ENCODE measurements around the gene CD163. TPM values are rescaled to one million over a fixed set of nuclear protein-coding genes. Genes with fewer than 3 reads are reported as not detected.

Gene CD163
- polyA plus RNA-seq, 1 of the 3 experiments (the other 2 are of a cell fraction) = 0.03 TPM

DNA sequence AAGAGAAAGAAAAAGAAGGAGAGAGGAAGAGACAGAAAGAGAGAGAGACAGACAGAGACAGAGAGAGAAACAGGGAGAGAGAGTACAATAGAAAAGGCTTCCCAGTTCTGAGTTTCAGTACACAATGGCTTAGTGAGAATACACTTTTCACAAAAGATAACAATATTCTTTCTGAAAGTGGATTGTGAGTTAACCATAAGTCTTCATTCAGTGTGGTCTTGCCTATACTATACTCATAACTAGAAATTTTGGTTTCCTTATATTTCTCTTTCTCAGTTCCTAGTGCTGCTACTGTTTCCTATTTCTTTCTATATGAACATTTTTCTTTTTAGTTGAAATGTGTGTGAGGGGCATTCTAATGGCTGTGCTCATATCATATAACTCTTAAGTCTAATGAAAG lies 68.9 kb downstream of the CD163 start:
- no peaks in the 10 kb centered on the region for H4K20me1 ChIP-seq (ENCODE audit: insufficient read depth)
- 0 out of 2 replicates have a peak, but pooled peaks cover 2% of the 10 kb centered on the region for H3K79me2 ChIP-seq (ENCODE audit: insufficient read depth)
- ChIA-PET CTCF (no interaction called here), POLR2A (no interaction called here)
- H3K9me2 ChIP-seq = no peaks in the 10 kb centered on the region
- peaks cover 27% of the 10 kb centered on the region for H3F3A ChIP-seq (replicated peaks; ENCODE audit: insufficient read depth)
- TF ChIP-seq MXI1 (IDR thresholded peaks at IDR 0.05; ENCODE audit: low read depth, low read length) (no peak), TAF1 (IDR thresholded peaks at IDR 0.05; ENCODE audit: borderline replicate concordance, low read depth, low read length) (no peak)
- H3K27ac ChIP-seq (ENCODE audit: low read depth in 2 of 2, low read length in 1 of 2) = peak overlapping the region in 1 of 2 experiments; percentile 76; a peak in 1 of 4 replicates
- H3K9ac ChIP-seq = no peak overlapping the region
- no peak overlapping the region for H3K4me2 ChIP-seq
- H3K9me3 ChIP-seq = no peaks in the 10 kb centered on the region
- H3K4me3 ChIP-seq (ENCODE audit: low read depth in 2 of 2, low read length in 1 of 2) = no peak overlapping the region
- no peaks in the 10 kb centered on the region for H3K27me3 ChIP-seq (ENCODE audit: insufficient read depth)
- H2AFZ ChIP-seq (ENCODE audit: low read depth) = no peak overlapping the region
- DNase-seq = no peak
- H3K4me1 ChIP-seq (ENCODE audit: control insufficient read depth in 1 of 2, insufficient read depth in 2 of 2, low read depth in 1 of 2, low read length in 1 of 2) = peaks cover 0 to 5% of the 10 kb centered on the region in 2 experiments; a peak in 1 of 4 replicates
- H3K36me3 ChIP-seq (replicated peaks in 1 of 2; ENCODE audit: control insufficient read depth in 1 of 2, insufficient read depth in 2 of 2, low read length in 1 of 2) = no peaks in the 10 kb centered on the region

DNA sequence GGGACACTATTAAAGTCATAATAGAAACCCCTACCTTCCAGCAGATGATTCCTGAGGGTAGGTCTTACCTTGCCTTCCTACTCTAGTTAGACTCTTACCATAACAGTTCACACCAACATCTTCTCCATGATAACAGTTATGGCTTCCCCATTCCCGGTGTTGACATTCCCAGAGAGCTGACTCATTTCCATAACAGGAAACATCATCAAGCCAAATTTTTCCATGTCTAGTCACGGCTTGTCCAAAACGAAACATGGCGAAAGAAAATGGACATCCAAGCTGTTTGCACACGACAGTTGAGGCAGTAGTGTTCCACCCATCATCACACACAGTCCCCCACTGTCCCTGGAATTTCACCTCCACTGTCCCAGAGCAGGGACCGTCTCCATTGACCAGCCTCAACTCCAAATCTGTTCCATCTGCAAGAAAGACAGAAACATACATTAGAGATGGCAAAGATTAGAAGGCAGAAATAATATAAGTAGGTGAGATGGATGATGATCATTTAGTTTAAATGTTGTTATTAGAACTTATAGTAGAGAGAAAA lies 70.2 kb downstream of the CD163 start:
- H3F3A ChIP-seq (replicated peaks; ENCODE audit: insufficient read depth) = peaks cover 14% of the 10 kb centered on the region
- ChIA-PET CTCF (interaction anchor here (0.9 kb wide), 1 partner anchor 27 kb away, joined by 3 read pairs; no protein-coding TSS in a partner anchor), POLR2A (no interaction called here)
- peak overlapping the region; percentile 41 for H3K4me2 ChIP-seq
- no peaks in the 10 kb centered on the region for H3K36me3 ChIP-seq (replicated peaks in 1 of 2; ENCODE audit: control insufficient read depth in 1 of 2, insufficient read depth in 2 of 2, low read length in 1 of 2)
- peak overlapping the region in 1 of 2 experiments; percentile 76; a peak in 2 of 4 replicates for H3K27ac ChIP-seq (ENCODE audit: low read depth in 2 of 2, low read length in 1 of 2)
- 8% methylated on average over 6 of the region's 6 CpGs for WGBS (ENCODE audit: low lambda C conversion rate)
- no peak for DNase-seq
- no peaks in the 10 kb centered on the region for H4K20me1 ChIP-seq (ENCODE audit: insufficient read depth)
- 0 out of 2 replicates have a peak, but pooled peaks cover 2% of the 10 kb centered on the region for H3K79me2 ChIP-seq (ENCODE audit: insufficient read depth)
- peaks cover 0 to 5% of the 10 kb centered on the region in 2 experiments; a peak in 1 of 4 replicates for H3K4me1 ChIP-seq (ENCODE audit: control insufficient read depth in 1 of 2, insufficient read depth in 2 of 2, low read depth in 1 of 2, low read length in 1 of 2)
- peak overlapping the region; percentile 89 for H2AFZ ChIP-seq (ENCODE audit: low read depth)
- no peak overlapping the region for H3K4me3 ChIP-seq (ENCODE audit: low read depth in 2 of 2, low read length in 1 of 2)
- H3K9me2 ChIP-seq = no peaks in the 10 kb centered on the region
- no peak overlapping the region for H3K9ac ChIP-seq
- no peaks in the 10 kb centered on the region for H3K9me3 ChIP-seq
- no peaks in the 10 kb centered on the region for H3K27me3 ChIP-seq (ENCODE audit: insufficient read depth)
- TF ChIP-seq, protein P1, sequence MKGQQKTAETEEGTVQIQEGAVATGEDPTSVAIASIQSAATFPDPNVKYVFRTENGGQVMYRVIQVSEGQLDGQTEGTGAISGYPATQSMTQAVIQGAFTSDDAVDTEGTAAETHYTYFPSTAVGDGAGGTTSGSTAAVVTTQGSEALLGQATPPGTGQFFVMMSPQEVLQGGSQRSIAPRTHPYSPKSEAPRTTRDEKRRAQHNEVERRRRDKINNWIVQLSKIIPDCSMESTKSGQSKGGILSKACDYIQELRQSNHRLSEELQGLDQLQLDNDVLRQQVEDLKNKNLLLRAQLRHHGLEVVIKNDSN (IDR thresholded peaks at IDR 0.05; ENCODE audit: borderline replicate concordance, low read depth) = no peak
- no peak for TF ChIP-seq GATA2 (CRISPR knock-in tag; IDR thresholded peaks at IDR 0.05)
- TF ChIP-seq FOXM1 (IDR thresholded peaks at IDR 0.05; ENCODE audit: low read depth) = no peak
- TF ChIP-seq ELF1 (IDR thresholded peaks at IDR 0.05) = 0 out of 2 replicates have a peak, but pooled peaks have one; percentile 23
- TF ChIP-seq, protein P2, sequence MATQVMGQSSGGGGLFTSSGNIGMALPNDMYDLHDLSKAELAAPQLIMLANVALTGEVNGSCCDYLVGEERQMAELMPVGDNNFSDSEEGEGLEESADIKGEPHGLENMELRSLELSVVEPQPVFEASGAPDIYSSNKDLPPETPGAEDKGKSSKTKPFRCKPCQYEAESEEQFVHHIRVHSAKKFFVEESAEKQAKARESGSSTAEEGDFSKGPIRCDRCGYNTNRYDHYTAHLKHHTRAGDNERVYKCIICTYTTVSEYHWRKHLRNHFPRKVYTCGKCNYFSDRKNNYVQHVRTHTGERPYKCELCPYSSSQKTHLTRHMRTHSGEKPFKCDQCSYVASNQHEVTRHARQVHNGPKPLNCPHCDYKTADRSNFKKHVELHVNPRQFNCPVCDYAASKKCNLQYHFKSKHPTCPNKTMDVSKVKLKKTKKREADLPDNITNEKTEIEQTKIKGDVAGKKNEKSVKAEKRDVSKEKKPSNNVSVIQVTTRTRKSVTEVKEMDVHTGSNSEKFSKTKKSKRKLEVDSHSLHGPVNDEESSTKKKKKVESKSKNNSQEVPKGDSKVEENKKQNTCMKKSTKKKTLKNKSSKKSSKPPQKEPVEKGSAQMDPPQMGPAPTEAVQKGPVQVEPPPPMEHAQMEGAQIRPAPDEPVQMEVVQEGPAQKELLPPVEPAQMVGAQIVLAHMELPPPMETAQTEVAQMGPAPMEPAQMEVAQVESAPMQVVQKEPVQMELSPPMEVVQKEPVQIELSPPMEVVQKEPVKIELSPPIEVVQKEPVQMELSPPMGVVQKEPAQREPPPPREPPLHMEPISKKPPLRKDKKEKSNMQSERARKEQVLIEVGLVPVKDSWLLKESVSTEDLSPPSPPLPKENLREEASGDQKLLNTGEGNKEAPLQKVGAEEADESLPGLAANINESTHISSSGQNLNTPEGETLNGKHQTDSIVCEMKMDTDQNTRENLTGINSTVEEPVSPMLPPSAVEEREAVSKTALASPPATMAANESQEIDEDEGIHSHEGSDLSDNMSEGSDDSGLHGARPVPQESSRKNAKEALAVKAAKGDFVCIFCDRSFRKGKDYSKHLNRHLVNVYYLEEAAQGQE (IDR thresholded peaks at IDR 0.05; ENCODE audit: low read depth, low read length) = no peak
- TF ChIP-seq, protein P3, sequence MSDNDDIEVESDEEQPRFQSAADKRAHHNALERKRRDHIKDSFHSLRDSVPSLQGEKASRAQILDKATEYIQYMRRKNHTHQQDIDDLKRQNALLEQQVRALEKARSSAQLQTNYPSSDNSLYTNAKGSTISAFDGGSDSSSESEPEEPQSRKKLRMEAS (IDR thresholded peaks at IDR 0.05; ENCODE audit: low read depth) = peak; percentile 47
- peak; percentile 37; the same call in 1 of the 2 replicates for TF ChIP-seq TCF12 (IDR thresholded peaks at IDR 0.05)
- no peak for TF ChIP-seq GABPA (IDR thresholded peaks at IDR 0.05; ENCODE audit: low read depth)
- TF ChIP-seq, protein P4, sequence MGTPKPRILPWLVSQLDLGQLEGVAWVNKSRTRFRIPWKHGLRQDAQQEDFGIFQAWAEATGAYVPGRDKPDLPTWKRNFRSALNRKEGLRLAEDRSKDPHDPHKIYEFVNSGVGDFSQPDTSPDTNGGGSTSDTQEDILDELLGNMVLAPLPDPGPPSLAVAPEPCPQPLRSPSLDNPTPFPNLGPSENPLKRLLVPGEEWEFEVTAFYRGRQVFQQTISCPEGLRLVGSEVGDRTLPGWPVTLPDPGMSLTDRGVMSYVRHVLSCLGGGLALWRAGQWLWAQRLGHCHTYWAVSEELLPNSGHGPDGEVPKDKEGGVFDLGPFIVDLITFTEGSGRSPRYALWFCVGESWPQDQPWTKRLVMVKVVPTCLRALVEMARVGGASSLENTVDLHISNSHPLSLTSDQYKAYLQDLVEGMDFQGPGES (IDR thresholded peaks at IDR 0.05; ENCODE audit: low read depth, low read length) = no peak
- TF ChIP-seq, protein P5, sequence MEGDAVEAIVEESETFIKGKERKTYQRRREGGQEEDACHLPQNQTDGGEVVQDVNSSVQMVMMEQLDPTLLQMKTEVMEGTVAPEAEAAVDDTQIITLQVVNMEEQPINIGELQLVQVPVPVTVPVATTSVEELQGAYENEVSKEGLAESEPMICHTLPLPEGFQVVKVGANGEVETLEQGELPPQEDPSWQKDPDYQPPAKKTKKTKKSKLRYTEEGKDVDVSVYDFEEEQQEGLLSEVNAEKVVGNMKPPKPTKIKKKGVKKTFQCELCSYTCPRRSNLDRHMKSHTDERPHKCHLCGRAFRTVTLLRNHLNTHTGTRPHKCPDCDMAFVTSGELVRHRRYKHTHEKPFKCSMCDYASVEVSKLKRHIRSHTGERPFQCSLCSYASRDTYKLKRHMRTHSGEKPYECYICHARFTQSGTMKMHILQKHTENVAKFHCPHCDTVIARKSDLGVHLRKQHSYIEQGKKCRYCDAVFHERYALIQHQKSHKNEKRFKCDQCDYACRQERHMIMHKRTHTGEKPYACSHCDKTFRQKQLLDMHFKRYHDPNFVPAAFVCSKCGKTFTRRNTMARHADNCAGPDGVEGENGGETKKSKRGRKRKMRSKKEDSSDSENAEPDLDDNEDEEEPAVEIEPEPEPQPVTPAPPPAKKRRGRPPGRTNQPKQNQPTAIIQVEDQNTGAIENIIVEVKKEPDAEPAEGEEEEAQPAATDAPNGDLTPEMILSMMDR (IDR thresholded peaks at IDR 0.05) = no peak
- TF ChIP-seq SMC3 (IDR thresholded peaks at IDR 0.05; ENCODE audit: low read depth, low read length) = no peak
- TF ChIP-seq, protein P6, sequence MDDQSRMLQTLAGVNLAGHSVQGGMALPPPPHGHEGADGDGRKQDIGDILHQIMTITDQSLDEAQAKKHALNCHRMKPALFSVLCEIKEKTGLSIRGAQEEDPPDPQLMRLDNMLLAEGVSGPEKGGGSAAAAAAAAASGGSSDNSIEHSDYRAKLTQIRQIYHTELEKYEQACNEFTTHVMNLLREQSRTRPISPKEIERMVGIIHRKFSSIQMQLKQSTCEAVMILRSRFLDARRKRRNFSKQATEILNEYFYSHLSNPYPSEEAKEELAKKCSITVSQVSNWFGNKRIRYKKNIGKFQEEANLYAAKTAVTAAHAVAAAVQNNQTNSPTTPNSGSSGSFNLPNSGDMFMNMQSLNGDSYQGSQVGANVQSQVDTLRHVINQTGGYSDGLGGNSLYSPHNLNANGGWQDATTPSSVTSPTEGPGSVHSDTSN (IDR thresholded peaks at IDR 0.05) = peak; percentile 35; the same call in 1 of the 2 replicates
- no peak for TF ChIP-seq MXI1 (IDR thresholded peaks at IDR 0.05; ENCODE audit: low read depth, low read length)
- no peak for TF ChIP-seq NRF1 (IDR thresholded peaks at IDR 0.05; ENCODE audit: low read depth, low read length)
- TF ChIP-seq RFX5 (IDR thresholded peaks at IDR 0.05; ENCODE audit: low read length) = no peak
- peak; percentile 79; the same call in 1 of the 2 replicates for TF ChIP-seq TEAD4 (IDR thresholded peaks at IDR 0.05; ENCODE audit: borderline replicate concordance, insufficient read depth)
- no peak for TF ChIP-seq RCOR1 (IDR thresholded peaks at IDR 0.05; ENCODE audit: low read length)
- TF ChIP-seq MEF2A (IDR thresholded peaks at IDR 0.05; ENCODE audit: borderline replicate concordance, low read depth) = peak; percentile 74; the same call in 1 of the 2 replicates

All from SK-N-SH (cell line).